LNCAP (cell line): ENCODE measurements around the gene CUEDC2.

Source experiments
- CTCF ChIP-seq: fragments of 450-650 bp; IDR thresholded peaks from 2 replicates; pipeline ENCODE4 v1.5.1; 2017; ENCODE audit warnings: mild to moderate bottlenecking

Gene CUEDC2

GRCh38 chr10:102421507-102421756, 10.9 kb downstream of the CUEDC2 start:
- no peak for TF ChIP-seq CTCF

DNA sequence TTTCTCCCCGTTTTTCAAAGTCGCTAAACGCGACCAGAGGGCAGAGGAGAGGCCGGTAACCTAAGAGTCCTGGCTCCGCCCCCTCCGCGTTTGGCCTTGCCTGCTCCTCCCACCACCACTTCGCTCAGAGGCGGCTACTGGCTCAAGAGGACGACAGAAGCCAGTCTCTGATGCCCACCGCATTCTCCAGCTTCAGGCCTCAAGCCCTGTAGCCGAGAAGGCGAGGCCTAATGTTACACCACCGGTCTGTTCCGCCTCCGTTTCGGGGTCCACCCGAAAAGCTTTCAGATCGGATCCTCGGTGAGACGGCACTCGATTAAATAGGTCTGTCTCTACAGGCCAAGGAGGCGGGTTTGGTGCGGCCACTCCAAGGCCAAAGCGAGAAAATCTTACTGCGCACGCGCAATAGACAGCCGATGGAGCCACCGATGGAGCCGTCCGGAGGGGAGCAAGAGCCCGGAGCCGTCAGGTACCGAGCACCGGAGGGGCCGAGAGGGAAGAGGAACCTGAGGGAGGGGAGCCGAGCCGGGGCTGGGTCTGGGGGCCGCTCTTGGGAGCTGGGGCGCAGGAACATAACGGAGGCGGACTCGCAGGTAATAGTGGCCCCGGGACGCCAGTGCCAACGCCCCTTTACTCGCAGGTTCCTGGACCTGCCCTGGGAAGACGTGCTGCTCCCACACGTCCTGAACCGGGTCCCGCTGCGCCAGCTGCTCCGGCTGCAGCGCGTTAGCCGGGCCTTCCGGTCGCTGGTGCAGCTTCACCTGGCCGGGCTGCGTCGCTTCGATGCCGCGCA, 11.5 kb downstream of the CUEDC2 start, which contains the start of gene FBXL15:
Gene FBXL15, plus strand, starts transcription at position 123 of the 793 bp plus-strand sequence. Its CDS starts 294 bp downstream, at position 417.
- TF ChIP-seq CTCF, result no peak

DNA sequence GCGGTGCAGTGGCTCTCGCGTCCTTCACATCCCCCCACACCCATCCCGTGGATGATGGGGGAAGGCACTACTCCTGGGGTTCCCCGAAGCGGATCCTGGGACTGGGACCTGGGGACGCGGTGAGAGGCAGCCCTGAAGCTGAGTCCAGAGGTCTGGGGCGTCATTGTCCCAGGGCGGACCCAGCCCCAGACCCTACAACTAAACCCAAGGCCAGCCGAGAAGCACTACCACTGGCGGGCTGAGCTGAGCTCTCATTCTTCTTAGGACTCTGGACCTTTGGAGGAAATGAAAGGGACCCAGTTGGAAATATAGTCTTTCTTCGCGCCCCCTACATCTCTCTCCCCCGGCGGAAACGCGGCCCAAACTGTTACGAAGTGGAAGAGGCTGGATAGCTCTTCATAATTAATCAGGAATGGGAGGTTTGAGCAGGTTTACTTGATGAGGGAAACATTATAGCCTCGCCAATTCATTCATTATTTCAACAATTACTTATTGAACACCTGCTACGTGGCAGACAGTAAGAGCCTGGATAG, 12.1 kb downstream of the CUEDC2 start:
- no peak for TF ChIP-seq CTCF

GRCh38 chr10:102419269-102420180, 12.8 kb downstream of the CUEDC2 start:
- no peak for TF ChIP-seq CTCF

DNA sequence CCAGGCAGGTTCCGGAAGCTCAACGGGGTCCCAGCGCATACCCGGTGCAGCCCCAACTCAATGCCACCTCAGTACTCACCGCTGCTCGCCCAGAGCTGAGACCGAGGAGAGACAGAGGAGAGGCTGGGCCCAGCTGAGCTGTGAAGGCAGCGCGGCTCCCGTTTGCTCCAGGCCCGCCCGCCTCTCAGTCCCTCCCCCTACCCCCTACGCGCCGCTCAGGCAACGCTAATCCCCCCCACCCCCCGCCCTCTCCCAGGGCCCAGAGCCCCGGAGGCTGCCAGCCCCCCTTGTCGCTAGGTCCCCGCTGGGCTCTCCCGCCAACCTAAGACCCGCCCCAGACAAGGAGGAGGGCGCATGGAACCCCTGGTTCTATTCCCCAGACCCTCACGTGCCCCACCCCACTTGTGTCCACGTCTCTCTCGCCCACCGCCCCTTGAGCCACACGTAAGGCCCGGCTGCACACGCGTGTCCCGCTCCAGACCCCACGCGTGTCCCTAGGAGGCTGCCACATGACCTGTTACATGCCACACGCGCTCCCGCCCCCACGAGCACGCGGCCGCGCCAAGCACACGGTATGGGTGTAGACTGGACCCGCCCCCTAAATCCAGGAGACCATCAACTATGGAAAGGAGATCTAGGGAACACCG, 13.6 kb downstream of the CUEDC2 start, which contains the start of gene PSD:
Gene PSD, minus strand, starts transcription at position 164 of the 647 bp plus-strand sequence. CDS start 1,747 bp downstream, outside the sequence.
- TF ChIP-seq CTCF, result no peak

GRCh38 chr10:102416695-102417094, 15.7 kb downstream of the CUEDC2 start:
- TF ChIP-seq CTCF, result no peak

DNA sequence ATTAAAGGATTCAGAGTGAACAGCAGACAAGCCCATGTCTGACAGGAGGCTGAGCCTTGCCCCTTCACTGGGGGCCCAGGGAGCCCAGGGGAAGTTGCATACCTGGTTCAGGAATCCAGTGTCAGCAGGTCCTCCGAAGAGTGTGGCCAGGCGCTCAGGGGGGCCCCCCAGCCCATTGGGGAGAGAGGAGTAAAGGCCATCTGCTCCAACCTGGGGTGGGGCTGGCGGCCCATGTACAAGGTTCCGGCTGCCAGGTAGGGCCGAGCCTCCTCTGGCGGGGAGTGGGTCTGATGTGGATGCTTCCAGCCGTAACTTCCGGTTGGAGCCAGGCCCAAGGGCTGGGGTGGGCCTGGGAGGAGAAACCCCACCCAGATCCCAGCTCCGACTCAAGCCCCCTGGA, 16.1 kb downstream of the CUEDC2 start:
- TF ChIP-seq CTCF, result no peak
